Left renal cortex interstitium (tissue), 4 donors: ENCODE measurements around the gene C1orf159. TPM values are rescaled to one million over a fixed set of nuclear protein-coding genes. Genes with fewer than 3 reads are reported as not detected.
A peak's percentile ranks its signal among the peaks of the same experiment; 100 is the strongest.
"Not testable (repeated sequence)": the region's sequence is repeated elsewhere in the genome, so short reads cannot be mapped to it uniquely, and the experiment has no call there.

ENCODE experiments used
- DNase-seq, 4 donors: peaks; one replicate each; pipeline ENCODE4 v3.0.0-alpha.2; 2013; ENCODE audit warnings: low read depth in 4 of 4, low spot score in 2 of 4, missing footprints in 1 of 4
- polyA plus RNA-seq, 4 donors: library from polyadenylated mRNA; unstranded; fragments of 120-200 nt; gene quantifications; one replicate each; pipeline ENCODE4 v1.2.1, GENCODE V29; 2013; ENCODE audit not compliant: insufficient read length in 4 of 4

The C1orf159 gene
- 10 to 100 TPM in 3 of 4 donors, 1 to 10 TPM in 1; 5.5 to 24.1 (median 14.1) TPM for polyA plus RNA-seq

DNA sequence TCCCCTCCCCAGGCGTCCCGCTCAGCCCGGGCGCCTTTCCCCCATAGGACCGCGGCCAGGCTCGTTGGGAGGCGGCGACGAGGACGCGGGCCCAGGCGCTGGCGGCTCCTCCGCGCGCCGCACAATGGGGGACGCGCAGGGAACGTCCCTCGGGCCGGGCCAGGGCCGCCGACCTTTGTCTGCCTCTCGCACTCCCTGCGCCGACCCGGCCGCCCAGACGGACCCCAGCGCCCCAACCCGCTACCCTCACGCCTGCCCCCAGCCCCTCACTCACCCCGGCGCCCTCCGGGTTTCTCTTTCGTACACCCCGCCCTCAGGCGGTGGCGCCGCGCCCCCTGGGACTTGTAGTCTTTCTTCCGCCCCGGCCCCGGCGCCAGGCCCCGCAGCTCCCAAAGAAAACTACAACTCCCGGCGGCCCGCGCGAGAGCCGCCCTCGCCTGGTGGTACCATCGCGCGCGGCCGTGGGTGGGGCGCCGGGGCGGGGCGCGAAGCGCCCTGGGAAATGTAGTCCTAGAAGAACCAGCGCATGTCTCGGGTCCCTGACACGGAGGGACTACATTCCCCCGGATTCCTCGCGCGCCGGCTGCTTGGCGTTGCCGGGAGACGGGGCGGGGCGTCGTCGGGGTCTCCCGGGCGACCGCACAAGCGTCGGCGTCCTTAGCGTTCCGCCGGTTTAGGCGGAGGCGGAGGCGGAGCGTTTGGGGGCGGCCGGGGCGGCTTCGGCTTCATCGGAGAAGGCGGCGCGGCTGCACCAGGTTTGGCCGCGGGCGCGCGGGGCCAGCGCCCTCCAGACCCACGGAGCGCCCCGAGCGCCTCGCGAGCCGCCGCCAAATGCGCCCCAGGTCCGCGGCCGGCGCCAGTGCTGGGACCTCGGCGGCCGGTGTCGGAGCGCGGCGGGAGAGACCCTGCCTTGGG lies at the start of gene C1orf159:
Gene C1orf159, minus strand, starts transcription at position 304 of the 915 bp plus-strand sequence. CDS start 24,546 bp downstream, outside the sequence.
- peak; percentile 84 to 97 (median 94) for DNase-seq

DNA sequence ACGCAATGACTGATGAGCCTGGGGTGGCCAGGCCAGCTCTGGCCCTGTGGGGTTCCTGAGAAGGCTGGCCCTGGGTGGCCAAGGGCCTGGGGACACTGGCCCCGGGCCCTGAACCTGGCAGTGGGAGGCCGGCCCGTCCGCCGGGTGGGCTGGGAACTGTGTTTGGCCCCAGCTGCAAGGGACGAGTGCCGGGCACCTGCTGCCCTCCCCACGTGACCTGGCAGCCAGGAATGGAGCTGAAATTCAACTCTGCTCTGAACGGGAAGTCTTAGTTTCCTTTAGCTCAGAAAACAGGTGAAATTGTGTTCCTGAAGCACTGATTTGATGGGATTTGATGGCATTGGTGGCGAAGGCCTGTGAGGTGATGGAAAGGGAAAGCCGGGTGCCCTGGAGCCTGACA lies 49.6 kb upstream of the C1orf159 start:
- no peak for DNase-seq

DNA sequence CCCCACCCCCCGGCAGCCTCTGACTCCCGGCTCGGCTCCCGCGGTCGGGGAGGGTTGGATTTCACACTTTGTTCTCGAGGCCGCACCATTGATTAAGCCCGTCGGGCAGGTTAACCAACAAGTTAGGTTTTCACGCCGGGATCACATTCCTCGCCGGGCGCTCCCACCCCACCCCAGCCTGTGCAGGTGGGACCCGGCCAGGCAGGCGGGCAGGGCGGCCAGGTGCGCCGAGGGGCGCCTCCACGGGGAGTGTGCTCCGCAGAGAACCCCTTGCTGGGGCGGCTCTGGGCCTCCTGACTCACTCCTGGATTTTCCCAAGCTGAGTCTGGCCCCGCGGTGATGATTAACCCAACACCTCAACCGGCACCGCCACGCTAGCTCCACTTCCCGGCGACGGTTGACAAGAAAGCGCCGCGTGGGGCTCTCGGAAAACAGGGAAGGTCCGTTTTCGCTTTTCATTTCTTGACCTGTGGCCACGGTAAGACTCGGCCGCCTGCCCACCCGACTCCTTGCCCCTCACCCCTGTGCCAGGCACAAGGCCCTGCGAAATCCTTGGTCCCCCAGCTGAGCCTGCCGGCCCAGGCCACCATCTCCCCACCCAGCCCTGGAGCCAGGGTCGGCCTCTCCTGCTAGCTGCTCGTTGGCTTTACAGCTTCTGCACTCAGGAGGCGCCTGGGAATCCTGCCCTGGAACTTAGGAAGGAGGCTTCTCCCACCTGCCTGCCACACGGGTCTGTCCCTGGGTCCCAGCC lies 49.0 kb upstream of the C1orf159 start:
- DNase-seq = peak in 1 of 4 donors; percentile 42

DNA sequence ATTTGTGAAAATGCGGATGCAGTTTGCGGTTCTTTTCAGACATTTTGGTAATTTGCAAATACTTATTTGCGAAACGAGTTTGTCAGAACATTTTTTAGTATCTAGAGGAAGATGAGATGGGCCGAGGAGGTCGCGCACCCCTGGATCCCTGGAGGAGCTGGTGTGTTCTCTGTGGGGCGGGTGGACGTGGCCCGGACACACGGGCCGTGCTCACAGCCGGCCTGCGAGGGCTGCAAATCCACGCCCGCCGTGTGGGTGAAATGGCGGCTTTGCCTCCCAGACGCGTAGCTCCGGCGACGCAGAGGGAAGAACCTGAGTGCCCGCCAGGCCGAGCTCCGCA lies 48.4 kb upstream of the C1orf159 start:
- DNase-seq = no peak

DNA sequence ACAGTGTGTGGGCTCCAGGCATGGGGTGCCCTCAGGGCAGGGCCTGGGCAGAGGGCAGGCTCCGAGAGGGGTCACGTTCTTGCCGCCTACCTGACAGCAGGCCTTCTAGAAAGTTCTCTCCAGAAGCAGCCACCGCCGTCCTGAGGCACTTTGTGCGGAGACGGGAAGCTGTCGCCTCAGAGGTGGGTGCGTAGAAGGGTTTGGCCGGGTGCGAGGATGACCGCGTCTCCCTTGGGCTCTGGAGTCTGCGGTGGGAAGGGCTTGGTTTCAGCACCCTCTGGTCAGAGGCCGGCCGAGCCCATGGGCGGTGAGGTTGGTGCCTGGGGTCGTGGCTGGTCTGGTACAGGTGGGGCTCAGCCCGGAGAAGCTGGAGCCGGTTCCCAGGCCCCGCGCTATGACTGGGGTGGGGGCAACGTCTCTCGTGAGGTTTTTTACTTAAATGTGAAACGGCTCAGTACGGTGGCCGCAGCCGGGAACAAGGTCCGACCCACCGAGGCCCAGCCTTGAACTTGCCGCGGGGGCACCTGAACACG lies 47.7 kb upstream of the C1orf159 start:
- no peak for DNase-seq

DNA sequence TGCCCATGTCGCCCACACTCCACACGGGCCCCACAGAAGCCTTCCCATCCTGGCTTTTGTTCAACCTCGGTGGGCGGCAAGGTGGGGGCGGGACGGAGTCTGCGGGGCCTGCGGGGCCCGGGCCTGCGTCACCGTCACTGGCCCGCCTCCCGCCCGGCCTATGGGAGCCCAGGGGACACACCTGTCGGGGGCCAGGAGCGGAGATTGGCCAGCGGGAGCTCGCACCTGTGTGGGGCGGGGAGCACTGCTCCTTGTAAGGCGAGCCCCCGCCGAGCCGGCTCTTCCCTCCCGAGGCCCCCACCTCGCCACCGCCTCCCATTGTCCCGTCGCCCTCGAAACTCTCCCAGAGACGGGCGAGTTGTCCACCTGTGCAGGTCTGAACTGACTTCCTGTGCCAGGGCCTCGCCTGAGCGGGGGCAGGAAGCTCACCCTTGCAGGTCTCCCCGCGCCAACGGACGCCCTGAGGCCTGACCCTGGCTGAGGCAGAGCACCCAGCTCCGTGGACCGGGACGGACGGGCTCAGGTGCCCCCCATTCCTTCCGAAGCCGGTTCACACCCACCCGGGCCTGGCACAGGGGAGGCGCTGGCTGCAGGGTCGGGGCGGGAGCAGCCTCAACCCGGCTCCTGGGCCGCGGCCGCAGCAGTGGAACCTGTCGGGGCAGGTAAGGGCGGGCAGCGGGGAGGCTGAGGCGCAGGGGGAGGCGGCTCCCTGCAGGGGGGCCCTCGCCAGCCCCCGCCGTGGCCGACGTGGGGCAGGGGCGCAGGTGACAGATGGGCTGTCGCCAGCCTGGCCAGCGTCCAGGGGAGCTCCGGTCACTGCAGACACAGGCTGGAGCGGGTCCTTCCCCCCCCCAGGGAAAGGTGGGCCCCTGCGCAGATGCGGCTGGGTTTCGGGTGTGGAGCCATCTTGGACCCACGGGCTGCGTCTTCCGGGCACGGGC lies 47.0 kb upstream of the C1orf159 start:
- no peak for DNase-seq

DNA sequence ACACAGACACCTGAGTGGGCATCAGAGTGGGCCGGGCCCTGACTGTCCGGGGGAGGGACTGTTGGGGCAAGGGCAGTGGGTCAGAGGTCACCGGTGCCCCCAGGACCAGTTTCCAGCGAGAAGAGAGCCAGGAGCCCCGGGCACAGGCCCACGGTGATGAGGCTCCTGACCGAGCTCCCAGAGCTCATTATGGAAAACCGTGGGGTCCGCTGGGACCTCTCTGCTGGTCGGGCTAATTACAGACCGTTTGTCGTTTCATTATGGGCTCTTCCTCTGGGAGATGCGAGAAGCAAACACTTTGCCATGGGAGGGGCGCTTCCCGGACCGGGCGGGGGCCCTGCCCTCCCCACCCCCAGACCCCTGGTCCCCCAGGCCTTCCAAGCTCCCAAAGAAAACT lies 45.8 kb upstream of the C1orf159 start:
- no peak for DNase-seq

DNA sequence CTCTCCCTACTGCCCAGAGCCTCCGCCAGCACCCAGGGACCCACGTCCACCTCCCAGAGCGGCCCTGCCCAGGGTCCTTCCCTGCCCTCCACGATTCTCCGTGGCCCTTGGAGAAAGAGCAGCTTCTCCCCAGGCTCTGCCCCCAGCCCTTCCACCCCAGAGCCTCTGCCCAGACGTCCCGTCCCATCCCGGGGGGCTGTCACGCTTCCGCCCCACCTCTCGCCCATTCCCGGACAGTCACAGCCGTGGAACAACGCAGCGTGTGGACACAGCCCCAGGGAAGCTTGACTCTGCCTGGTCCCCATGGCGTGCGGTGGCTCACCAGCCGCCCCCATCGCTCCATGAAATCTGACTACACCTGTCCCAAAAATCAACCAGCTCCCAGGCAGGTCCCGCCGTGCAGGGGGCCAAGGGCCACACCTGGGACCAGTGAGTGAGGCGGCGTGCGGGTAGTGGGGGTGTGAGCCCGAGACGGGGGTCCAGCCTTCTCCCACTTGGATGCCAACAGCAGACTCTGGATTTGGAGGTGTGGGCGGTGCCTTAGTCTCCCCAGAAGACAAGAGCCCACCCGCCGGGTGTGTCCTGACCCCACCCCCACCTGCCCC lies 45.3 kb upstream of the C1orf159 start:
- DNase-seq = no peak

DNA sequence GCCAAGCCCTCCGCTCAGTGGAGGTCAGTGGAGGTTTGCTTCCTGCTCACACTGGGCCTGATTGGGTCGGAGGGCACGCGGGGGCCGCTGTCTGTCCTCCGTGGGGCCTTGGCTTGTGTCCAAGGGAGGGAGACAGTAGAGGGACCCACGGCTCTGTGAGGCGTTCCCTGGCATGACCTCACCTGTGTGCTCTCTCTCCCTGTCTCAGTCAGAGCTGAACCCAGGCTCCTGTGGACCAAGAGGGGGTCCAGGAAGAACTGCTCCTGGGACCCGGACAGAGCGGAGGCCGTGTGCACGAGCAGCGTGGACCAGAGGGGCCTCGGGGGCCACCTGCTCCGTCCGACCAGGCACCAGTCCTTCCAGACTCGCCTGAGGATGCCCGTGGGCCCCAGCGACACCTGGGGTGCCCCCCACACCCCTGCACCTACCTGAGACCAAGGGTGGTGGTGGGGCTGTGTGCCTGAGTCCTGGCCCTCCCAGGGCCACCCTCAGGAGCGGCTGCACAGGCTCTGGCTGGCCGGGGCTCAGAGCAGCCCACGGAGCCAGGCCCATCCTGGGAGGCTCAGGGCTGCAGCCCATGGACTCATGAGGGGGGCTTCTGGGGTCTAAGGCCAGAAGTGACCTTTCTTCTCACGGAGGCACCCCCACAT lies 44.5 kb upstream of the C1orf159 start:
- DNase-seq = no peak

DNA sequence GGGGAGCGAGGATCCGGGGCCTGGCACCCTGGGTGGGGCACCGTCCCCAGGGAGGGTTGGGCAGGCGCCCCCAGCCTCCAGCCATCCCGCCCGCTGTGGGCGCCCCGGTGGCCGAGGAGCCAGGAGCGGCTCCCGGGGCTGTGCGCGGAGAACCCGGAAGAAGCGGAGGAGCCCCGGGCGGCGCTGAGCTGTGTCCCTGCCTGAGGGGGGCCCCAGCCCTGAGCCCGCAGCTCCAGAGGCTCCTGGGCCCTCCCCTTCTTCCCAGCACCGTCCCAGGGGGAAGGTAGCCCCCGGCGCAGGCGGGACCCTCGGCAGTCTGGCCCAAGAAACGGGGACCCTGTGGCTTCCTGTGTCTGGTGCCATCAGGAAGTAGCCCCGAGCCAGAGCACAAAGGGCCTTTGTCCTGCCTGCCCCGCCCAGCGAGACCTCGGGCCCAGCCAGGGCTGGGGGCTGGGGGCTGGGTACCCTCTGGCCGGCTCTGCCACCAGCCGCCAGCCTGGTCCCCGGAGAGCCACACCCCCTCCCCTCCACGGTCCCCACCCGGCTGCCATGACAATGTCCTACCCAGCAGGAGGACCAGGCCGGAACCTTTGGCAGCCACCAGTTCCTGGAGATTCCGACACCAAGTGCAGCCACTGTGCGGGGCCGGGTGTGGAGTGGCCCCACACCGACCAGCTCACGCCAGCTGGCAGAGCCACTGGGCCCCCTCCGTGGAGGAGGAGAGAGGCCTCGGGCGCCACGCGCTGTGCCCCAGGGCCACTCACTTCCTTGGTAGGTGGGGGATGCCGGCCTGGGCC lies 42.2 kb upstream of the C1orf159 start:
- DNase-seq = no peak

DNA sequence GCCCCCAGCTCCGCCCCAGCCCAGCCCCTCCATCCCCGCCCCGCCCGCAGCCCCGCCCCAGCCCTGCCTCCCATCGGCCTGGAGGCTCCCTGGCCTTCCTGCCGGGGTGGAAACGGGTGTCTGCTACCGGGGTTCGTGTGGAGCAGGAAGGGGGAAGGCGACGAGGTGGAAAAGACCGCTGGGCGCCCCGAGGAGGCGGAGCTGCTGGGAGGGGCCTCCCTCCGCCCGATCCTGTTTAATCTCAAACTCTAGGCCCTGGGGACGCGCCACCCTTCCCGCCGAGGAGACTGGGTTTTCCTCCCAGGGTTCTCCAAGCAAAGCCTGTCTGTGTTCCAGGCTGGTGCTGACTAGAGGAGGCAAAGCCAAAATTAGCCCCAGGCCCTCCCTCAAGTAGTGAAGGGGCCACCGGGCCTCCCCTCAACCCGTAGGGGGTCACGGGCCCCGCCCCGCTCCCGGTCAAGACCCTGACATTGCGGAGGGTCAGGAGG lies 41.6 kb upstream of the C1orf159 start:
- no peak for DNase-seq

DNA sequence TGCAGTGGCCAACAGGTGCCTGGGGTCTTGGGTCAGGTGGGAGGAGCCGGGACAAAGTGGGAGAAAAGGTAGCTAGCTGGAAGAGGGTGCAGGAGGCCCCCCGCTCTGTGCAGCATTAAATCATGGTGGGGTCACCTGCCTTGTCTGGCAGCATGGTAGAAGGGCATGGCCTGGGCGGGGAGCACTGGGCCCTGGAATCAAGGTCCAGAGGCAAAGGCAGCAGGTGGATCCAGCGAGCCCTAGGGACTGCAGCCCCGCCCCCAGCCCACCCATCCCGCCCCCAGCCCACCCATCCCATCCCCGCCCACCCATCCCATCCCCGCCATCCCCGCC lies 41.1 kb upstream of the C1orf159 start:
- no peak for DNase-seq

DNA sequence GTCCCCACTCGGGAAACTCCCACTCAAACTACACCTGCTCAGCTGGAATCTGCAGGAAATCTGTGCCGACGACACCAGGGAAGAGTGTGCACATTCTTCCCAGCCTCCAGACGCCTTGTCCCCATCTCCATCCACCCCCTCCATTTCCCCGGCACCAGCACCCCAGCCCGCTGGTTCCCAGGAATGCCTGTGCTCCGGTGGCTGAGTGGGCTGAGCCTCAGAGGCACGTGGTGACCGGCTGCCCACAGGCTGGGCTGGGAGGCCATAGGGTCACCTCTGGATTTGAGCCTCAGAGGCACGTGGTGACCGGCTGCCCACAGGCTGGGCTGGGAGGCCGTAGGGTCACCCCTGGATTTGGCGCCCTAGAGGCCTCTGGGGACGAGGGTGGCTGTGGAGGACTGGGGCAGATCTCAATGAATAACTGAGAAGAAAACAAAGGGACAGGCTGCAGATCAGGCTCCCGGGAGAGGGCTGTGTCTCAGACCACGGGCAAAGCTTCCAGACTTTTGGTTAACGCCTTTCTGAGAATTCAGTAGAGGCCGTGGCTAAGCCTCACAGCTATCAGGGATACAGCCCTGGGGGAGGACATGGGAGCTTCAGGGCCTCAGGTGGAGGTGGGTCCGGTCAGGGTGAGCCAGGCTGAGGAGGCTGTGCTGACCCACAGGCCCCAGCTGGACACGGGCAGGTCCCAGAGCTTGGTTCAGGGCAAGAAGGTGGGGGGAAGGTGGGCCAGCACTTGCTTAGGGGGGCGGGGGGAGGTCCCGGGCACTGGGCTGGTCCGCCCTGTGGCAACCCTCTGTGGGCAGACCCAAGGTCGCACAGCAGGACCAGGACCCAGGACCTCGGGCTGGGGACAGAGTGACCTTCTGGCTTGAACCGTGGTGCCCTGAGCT lies 40.5 kb upstream of the C1orf159 start:
- no peak for DNase-seq

DNA sequence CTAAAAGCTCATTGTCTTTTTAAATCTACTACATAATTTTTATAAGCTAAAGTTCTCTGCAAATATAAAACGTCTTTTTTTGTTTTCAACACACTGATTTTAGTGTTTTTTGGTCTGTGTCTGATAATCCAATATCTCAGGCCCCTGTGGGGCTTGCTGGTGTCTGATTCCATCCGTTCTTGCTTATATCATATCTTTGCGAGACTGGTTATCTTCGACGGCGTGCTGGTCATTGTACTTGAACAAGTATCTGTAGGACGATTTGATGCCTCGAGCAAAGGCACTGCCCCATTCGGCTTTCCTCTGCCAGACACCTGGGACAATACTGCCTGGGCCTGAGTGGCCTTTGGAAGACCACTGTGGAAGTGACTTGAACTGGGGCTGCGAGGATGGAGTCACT lies 39.4 kb upstream of the C1orf159 start:
- DNase-seq = no peak

DNA sequence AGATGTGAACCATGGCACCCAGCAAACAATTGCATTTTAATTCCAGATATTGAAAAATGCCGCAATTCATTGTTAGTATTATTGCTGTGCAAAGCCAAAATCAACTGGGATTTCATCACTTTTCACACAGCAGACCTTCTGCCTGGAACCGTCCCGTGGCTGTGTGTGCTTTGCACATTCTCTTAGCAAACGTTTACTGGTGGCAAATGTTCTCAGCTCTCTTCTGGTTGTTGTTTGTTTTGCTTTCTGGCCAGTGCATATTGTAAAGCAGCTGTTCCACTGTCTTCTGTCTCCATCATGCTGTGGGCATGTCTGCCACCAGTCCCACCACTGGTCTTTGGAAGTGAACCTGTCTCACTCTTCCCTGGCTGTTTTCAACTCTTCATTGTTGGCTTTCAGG lies 38.0 kb upstream of the C1orf159 start:
- DNase-seq = no peak

DNA sequence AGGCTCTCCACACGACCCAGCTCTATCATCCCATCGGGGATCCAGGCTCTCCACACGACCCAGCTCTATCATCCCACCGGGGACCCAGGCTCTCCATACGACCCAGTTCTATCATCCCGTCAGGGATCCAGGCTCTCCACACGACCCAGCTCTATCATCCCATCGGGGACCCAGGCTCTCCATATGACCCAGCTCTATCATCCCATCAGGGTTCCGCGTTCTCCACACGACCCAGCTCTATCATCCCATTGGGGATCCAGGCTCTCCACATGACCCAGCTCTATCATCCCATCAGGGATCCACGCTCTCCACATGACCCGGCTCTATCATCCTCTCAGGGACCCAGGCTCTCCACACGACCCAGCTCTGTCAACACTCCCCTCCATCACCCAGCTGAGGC lies 37.3 kb upstream of the C1orf159 start:
- not testable (repeated sequence) for DNase-seq

DNA sequence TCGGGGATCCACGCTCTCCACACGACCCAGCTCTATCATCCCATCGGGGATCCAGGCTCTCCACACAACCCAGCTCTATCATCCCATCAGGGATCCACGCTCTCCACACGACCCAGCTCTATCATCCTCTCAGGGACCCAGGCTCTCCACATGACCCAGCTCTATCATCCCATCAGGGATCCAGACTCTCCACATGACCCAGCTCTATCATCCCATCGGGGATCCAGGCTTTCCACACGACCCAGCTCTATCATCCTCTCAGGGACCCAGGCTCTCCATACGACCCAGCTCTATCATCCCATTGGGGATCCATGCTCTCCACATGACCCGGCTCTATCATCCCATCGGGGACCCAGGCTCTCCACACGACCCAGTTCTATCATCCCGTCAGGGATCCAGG lies 36.5 kb upstream of the C1orf159 start:
- DNase-seq = not testable (repeated sequence)

DNA sequence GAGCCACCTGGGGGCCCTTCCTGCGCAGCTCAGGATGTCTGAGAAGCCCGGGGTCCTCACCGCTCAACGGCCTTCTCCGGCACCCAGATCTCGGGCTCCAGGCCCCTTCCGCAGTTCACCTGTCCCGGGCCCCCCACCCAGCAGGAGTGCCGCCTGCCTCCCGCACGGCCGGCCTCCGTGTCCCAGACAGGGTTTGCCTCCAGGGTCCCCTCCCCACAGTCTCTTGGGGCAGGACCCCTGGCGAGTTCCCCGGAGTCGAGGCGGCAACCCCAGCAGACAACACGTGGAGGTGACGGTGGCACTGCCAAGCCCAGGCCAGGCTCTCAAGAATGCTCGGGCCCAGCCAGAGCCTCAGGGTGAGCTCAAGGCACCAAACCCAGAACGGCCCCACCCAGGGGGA lies 35.4 kb upstream of the C1orf159 start:
- DNase-seq = no peak
